ENCODE measurements around the gene ARHGEF12. TPM values are rescaled to one million over a fixed set of nuclear protein-coding genes. Genes with fewer than 3 reads are reported as not detected.

The ARHGEF12 gene
- polyA plus RNA-seq, 1 experiment, result 16.9 TPM

DNA sequence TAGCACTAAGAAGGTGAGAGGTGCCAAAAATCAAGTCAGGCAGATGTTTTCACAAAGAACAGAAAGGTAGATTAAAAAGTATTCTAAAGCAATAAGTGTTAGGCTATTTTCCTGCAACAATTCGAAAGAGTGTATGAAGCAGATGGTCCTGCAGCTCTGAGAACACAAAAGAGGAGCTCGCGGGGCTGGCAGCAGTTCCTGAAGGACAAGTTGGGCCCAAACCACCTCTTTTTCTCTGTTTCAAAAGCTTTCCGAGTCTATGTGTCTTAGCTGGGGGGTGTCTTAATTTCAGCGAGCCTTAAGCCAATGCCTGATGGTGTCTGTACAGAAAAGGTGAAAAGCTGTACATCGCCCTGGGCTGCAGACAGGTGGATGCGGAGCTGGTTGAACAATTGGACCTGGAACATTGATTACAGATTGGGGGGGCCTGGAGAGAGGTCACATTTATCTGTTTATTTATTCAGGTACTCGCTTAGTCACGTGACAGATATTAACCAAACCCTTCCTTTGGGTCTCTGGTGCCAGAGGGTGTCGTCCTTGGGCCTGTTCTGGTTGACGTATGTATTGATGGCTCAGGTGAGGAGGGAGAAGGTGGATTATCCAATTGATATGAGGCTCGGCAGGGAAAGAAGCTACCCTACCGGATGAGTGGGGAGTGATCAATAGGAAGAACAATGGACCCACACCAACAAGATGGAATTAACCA lies 200.0 kb downstream of the ARHGEF12 start:
- ChIA-PET POLR2A (no interaction called here), CTCF (no interaction called here)
- Histone ChIP-seq H3K36me3 (ENCODE audit: control insufficient read depth, insufficient read depth, low read length) (no peaks in the 10 kb centered on the region), H3K4me3 (ENCODE audit: low read depth, low read length) (no peak overlapping the region), H3K27me3 (ENCODE audit: control insufficient read depth, insufficient read depth, low read length) (peaks cover 2% of the 10 kb centered on the region)
- TF ChIP-seq, protein P1, sequence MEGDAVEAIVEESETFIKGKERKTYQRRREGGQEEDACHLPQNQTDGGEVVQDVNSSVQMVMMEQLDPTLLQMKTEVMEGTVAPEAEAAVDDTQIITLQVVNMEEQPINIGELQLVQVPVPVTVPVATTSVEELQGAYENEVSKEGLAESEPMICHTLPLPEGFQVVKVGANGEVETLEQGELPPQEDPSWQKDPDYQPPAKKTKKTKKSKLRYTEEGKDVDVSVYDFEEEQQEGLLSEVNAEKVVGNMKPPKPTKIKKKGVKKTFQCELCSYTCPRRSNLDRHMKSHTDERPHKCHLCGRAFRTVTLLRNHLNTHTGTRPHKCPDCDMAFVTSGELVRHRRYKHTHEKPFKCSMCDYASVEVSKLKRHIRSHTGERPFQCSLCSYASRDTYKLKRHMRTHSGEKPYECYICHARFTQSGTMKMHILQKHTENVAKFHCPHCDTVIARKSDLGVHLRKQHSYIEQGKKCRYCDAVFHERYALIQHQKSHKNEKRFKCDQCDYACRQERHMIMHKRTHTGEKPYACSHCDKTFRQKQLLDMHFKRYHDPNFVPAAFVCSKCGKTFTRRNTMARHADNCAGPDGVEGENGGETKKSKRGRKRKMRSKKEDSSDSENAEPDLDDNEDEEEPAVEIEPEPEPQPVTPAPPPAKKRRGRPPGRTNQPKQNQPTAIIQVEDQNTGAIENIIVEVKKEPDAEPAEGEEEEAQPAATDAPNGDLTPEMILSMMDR (IDR thresholded peaks at IDR 0.05; ENCODE audit: insufficient read depth, low read depth, low read length), result no peak
- no peak for DNase-seq (ENCODE audit: low read depth)

DNA sequence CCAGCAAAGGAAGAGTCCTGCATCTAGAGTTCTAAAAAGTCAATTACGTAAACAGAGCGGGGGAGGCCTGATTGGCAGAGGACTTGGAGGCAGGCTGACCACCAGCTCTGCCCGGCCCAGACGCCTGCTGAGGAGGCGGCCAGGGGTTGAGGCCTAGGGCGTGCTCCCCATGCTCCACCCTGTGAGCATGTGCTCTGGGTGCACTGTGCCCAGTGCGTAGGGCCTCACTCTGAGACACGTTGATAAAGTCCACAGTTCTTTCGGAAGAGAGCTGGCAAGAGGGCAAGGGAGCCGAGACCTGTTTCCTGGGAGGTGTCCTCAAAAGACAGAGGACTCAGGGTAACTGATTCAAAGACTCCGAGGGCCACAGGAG lies 200.6 kb downstream of the ARHGEF12 start:
- POLR2A ChIA-PET, result no interaction called here
- CTCF ChIA-PET, result no interaction called here

GRCh38 chr11:120537996-120538395 lies 201.8 kb downstream of the ARHGEF12 start:
- no peak for DNase-seq (ENCODE audit: low read depth)
- H3K27me3 ChIP-seq (ENCODE audit: control insufficient read depth, insufficient read depth, low read length), result peaks cover 2% of the 10 kb centered on the region; the same call in 1 of the 2 replicates
- H3K4me3 ChIP-seq (ENCODE audit: low read depth, low read length), result no peak overlapping the region
- TF ChIP-seq, protein P1 (IDR thresholded peaks at IDR 0.05; ENCODE audit: insufficient read depth, low read depth, low read length), result no peak
- POLR2A ChIA-PET, result no interaction called here
- H3K36me3 ChIP-seq (ENCODE audit: control insufficient read depth, insufficient read depth, low read length), result no peaks in the 10 kb centered on the region
- CTCF ChIA-PET, result no interaction called here

More for the DNA sequence above, 200.6 kb downstream of the ARHGEF12 start:
- TF ChIP-seq, protein P1 (IDR thresholded peaks at IDR 0.05; ENCODE audit: insufficient read depth, low read depth, low read length), result no peak
- no peak overlapping the region for H3K4me3 ChIP-seq (ENCODE audit: low read depth, low read length)
- DNase-seq (ENCODE audit: low read depth), result no peak
- no peaks in the 10 kb centered on the region for H3K36me3 ChIP-seq (ENCODE audit: control insufficient read depth, insufficient read depth, low read length)
- H3K27me3 ChIP-seq (ENCODE audit: control insufficient read depth, insufficient read depth, low read length), result peaks cover 2% of the 10 kb centered on the region; the same call in 1 of the 2 replicates

DNA sequence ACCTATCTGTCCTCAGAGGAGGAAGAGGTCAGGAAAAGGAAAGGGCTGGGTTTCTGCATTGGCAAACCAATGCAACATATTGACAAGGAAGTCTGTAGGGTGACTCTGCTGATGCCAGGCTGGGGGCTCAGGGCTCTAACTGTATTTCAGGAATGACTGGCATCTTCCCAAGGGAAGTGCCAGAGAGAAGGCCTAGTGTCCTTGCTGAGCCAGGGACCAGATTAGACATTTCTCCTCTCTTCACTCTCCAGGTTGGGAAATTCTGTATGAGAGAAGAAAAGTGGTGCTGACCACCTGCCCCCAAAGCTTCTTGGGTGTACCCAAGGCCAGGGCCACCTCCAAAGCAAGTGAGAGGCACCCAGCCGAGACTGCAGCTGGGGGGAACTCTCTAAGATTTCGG lies 202.5 kb downstream of the ARHGEF12 start:
- ChIA-PET CTCF (interaction anchor here (1.3 kb wide), 1 partner anchor 25 kb away, joined by 3 read pairs; no protein-coding TSS in a partner anchor), POLR2A (no interaction called here)
- no peaks in the 10 kb centered on the region for H3K36me3 ChIP-seq (ENCODE audit: control insufficient read depth, insufficient read depth, low read length)
- TF ChIP-seq, protein P1 (IDR thresholded peaks at IDR 0.05; ENCODE audit: insufficient read depth, low read depth, low read length), result no peak
- no peak overlapping the region for H3K4me3 ChIP-seq (ENCODE audit: low read depth, low read length)
- DNase-seq (ENCODE audit: low read depth), result no peak
- H3K27me3 ChIP-seq (ENCODE audit: control insufficient read depth, insufficient read depth, low read length), result peaks cover 2% of the 10 kb centered on the region; the same call in 1 of the 2 replicates

Small RNA genes lying within 50 kb of the gene (small RNA-seq; reads per million reads assigned to genes)
- gene RF00100 (ENCODE audit: insufficient read length, low read depth, low replicate concordance), result 0.84 reads per million

Other genes starting within 250 kb of the ARHGEF12 start
- 1.3 and 1.5 TPM in 2 replicates for gene TRIM29, start 198.3 kb upstream of the ARHGEF12 start, polyA plus RNA-seq (2011; rRNA removed)
- 32.8 and 47.5 TPM in 2 replicates for gene OAF, start 125.4 kb upstream of the ARHGEF12 start, polyA plus RNA-seq (2011; rRNA removed)
- 0.06 TPM in 1 of 2 replicates, not detected in the other for gene POU2F3, start 96.3 kb upstream of the ARHGEF12 start, polyA plus RNA-seq (2011; rRNA removed)
- gene TLCD5, start 11.1 kb upstream of the ARHGEF12 start, polyA plus RNA-seq (2011; rRNA removed), result 8.0 and 9.8 TPM in 2 replicates
- gene GRIK4, start 175.3 kb downstream of the ARHGEF12 start, polyA plus RNA-seq (2011; rRNA removed), result not detected in 2 replicates

Data from BJ (cell line).